22Rv1 (cell line): Measurements from ENCODE around the gene CORO2B.

ENCODE experiments used
- ZFX ChIP-seq: fragments of 450-650 bp; IDR thresholded peaks from 2 replicates; pipeline ENCODE4 v1.6.1; 2017; ENCODE audit warnings: antibody characterized with exemption, borderline replicate concordance
- TF ChIP-seq, protein P1 (sequence below): fragments of 450-650 bp; IDR thresholded peaks from 2 replicates; pipeline ENCODE4 v1.5.1; 2017; ENCODE audit warnings: mild to moderate bottlenecking

DNA sequence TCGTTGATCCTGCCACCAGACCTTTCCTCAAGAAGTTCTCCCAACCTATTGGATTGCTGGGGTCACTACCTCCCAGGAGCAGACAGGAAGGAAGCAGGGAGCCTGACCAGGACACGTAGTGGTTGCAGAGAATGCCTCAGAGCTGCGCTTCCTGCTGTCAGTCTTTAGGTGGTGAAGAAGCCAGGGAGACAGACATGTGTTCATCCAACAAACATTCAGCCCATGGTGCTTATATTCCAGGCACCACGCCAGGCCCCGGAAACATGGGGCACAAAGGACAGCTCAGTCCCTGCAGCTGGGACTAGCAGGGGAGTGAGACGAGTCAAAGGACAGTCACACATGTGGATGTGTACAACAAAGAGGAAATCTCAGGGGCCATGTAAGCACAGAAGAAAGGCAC, 26.0 kb upstream of the CORO2B start:
- TF ChIP-seq, protein P1, sequence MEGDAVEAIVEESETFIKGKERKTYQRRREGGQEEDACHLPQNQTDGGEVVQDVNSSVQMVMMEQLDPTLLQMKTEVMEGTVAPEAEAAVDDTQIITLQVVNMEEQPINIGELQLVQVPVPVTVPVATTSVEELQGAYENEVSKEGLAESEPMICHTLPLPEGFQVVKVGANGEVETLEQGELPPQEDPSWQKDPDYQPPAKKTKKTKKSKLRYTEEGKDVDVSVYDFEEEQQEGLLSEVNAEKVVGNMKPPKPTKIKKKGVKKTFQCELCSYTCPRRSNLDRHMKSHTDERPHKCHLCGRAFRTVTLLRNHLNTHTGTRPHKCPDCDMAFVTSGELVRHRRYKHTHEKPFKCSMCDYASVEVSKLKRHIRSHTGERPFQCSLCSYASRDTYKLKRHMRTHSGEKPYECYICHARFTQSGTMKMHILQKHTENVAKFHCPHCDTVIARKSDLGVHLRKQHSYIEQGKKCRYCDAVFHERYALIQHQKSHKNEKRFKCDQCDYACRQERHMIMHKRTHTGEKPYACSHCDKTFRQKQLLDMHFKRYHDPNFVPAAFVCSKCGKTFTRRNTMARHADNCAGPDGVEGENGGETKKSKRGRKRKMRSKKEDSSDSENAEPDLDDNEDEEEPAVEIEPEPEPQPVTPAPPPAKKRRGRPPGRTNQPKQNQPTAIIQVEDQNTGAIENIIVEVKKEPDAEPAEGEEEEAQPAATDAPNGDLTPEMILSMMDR, result no peak
- no peak for TF ChIP-seq ZFX
